Fibroblast of peridontal ligament (primary cell): Measurements from ENCODE around the gene EXO1.

Experiments used
- DNase-seq: peaks from one replicate; pipeline ENCODE4 v3.0.0-alpha.2; 2010; ENCODE audit errors: extremely low read depth

The EXO1 gene

GRCh38 chr1:241891296-241891695 is 43.3 kb downstream of the EXO1 start:
- DNase-seq, result no peak

GRCh38 chr1:241894016-241894415 is 46.0 kb downstream of the EXO1 start:
- DNase-seq, result no peak

GRCh38 chr1:241895013-241895412 is 47.0 kb downstream of the EXO1 start:
- no peak for DNase-seq

GRCh38 chr1:241896670-241896962 is 48.6 kb downstream of the EXO1 start:
- no peak for DNase-seq

- DNase-seq, result no peak
Measured at GRCh38 chr1:241899210-241899609, 51.2 kb downstream of the EXO1 start.

- DNase-seq, result no peak
Measured at GRCh38 chr1:241900381-241900780, 52.4 kb downstream of the EXO1 start.

GRCh38 chr1:241902391-241903065 is 54.5 kb downstream of the EXO1 start:
- DNase-seq, result no peak

GRCh38 chr1:241916196-241916595 is 68.2 kb downstream of the EXO1 start:
- no peak for DNase-seq

- no peak for DNase-seq
Measured at GRCh38 chr1:241917487-241917886, 69.5 kb downstream of the EXO1 start.

- DNase-seq, result peak; percentile 54
Measured at GRCh38 chr1:241918879-241919278, 70.9 kb downstream of the EXO1 start.

GRCh38 chr1:241924080-241924808 is 76.2 kb downstream of the EXO1 start:
- DNase-seq, result no peak

- DNase-seq, result no peak
Measured at GRCh38 chr1:241926141-241926540, 78.1 kb downstream of the EXO1 start.

GRCh38 chr1:241927321-241927720 is 79.3 kb downstream of the EXO1 start:
- no peak for DNase-seq

GRCh38 chr1:241932845-241933244 is 84.8 kb downstream of the EXO1 start:
- DNase-seq, result no peak

GRCh38 chr1:241934201-241934848 is 86.3 kb downstream of the EXO1 start:
- DNase-seq, result peak; percentile 53

GRCh38 chr1:241934866-241935265 is 86.9 kb downstream of the EXO1 start:
- DNase-seq, result no peak
